Calu3 (cell line): ENCODE data around the gene ENG. TPM values are rescaled to one million over a fixed set of nuclear protein-coding genes. Genes with fewer than 3 reads are reported as not detected.

ENCODE experiments used
- BruUV-seq: library from RNA; stranded (reverse); fragments of 400-500 nt; replicated peaks from 2 replicates; lab custom pipeline; 2021; lab: Mats Ljungman, UMichigan
- CTCF ChIA-PET: fragments of 300-600 bp; sonication (Branson Sonifier 250); formaldehyde crosslinking; loops from one replicate; lab custom pipeline; 2022; ENCODE audit warnings: antibody characterized with exemption; lab: Charles Lee
- DNase-seq: peaks from one replicate; pipeline ENCODE4 v3.0.0; 2022
- H3K27ac Mint-ChIP-seq: one replicate; pipeline ENCODE4 v1.8.0; 2022; ENCODE audit warnings: mixed read lengths; ENCODE audit not compliant: unreplicated experiment
- H3K27me3 Mint-ChIP-seq: one replicate; pipeline ENCODE4 v1.8.0; 2022; ENCODE audit warnings: mixed read lengths; ENCODE audit not compliant: unreplicated experiment
- H3K36me3 Mint-ChIP-seq: one replicate; pipeline ENCODE4 v1.8.0; 2022; ENCODE audit warnings: mild to moderate bottlenecking, moderate library complexity, mixed read lengths; ENCODE audit not compliant: insufficient read depth, unreplicated experiment
- H3K4me1 Mint-ChIP-seq: one replicate; pipeline ENCODE4 v1.8.0; 2022; ENCODE audit warnings: mild to moderate bottlenecking, low read depth, mixed read lengths; ENCODE audit not compliant: unreplicated experiment
- H3K4me3 Mint-ChIP-seq: one replicate; pipeline ENCODE4 v1.8.0; 2022; ENCODE audit warnings: mild to moderate bottlenecking, low read depth, moderate library complexity, mixed read lengths; ENCODE audit not compliant: unreplicated experiment
- H3K9me3 Mint-ChIP-seq: one replicate; pipeline ENCODE4 v1.8.0; 2022; ENCODE audit warnings: low read depth, mixed read lengths; ENCODE audit not compliant: unreplicated experiment
- intact Hi-C: fragments of 100-400 bp; cut with micrococcal nuclease; formaldehyde crosslinking; loops from one replicate; pipeline ENCODE4 v1.10.0; 2022; ENCODE audit not compliant: unreplicated experiment
- total RNA-seq: library from RNA; stranded (reverse); gene quantifications from 2 replicates; pipeline ENCODE4 v1.2.3, GENCODE V29; 2022
- TF ChIP-seq, protein P1 (sequence below): fragments of 200-600 bp; IDR thresholded peaks from one replicate; pipeline ENCODE4 v1.8.0; 2022; ENCODE audit warnings: antibody characterized with exemption; ENCODE audit not compliant: unreplicated experiment

Gene ENG
- total RNA-seq, 1 experiment from 2014 or later = not detected

DNA sequence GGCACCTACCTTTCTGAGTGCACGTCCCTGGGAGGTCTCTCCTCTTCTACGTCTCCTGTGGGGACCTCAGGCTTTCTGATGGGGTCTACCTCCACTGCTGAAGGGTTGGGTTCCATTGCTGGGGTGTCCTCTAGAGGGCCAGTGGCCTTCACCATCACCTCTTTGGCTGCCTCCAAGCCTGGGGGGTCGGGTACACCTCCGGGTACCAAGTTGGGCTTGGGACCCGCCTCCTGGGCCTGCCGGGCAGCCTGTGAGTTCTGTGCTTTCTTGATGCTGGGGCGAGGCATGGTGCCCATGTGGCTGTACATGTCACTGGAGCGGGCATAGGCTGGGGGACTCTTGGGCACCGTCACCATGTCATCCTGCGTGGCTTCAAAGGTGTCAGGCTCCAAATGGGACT is 80.5 kb downstream of the ENG start:
- no peaks in the 10 kb centered on the region for H3K9me3 Mint-ChIP-seq
- H3K27me3 Mint-ChIP-seq = peaks cover 35% of the 10 kb centered on the region
- no TSS peak for BruUV-seq
- TF ChIP-seq, protein P1, sequence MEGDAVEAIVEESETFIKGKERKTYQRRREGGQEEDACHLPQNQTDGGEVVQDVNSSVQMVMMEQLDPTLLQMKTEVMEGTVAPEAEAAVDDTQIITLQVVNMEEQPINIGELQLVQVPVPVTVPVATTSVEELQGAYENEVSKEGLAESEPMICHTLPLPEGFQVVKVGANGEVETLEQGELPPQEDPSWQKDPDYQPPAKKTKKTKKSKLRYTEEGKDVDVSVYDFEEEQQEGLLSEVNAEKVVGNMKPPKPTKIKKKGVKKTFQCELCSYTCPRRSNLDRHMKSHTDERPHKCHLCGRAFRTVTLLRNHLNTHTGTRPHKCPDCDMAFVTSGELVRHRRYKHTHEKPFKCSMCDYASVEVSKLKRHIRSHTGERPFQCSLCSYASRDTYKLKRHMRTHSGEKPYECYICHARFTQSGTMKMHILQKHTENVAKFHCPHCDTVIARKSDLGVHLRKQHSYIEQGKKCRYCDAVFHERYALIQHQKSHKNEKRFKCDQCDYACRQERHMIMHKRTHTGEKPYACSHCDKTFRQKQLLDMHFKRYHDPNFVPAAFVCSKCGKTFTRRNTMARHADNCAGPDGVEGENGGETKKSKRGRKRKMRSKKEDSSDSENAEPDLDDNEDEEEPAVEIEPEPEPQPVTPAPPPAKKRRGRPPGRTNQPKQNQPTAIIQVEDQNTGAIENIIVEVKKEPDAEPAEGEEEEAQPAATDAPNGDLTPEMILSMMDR = no peak
- peaks cover 7% of the 10 kb centered on the region for H3K36me3 Mint-ChIP-seq
- DNase-seq = no peak
- no peak overlapping the region for H3K4me3 Mint-ChIP-seq
- intact Hi-C loops = no loop called here
- H3K4me1 Mint-ChIP-seq = no peaks in the 10 kb centered on the region
- H3K27ac Mint-ChIP-seq = no peak overlapping the region
- CTCF ChIA-PET = no interaction called here

DNA sequence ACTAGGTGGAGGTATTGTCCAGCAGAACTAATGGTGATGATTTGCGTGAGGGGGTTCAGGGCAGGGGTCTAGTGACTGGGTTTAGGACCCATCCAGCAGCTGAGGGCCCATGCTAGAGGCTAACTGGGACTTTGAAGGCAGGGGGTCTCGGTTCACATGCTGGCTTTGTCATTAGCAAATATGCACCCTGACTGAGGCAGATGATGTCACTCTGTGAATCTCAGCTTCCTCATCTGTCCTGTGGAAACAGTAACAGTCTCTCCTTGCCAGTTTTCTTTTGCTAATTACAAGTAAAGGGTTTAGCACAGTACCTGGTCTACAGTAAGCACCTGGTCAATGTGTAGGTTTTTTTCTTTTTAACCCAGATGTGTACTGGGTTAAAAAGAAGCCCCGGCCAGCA is 81.2 kb downstream of the ENG start:
- H3K27ac Mint-ChIP-seq = no peak overlapping the region
- H3K4me1 Mint-ChIP-seq = no peaks in the 10 kb centered on the region
- H3K36me3 Mint-ChIP-seq = peaks cover 7% of the 10 kb centered on the region
- CTCF ChIA-PET = no interaction called here
- H3K27me3 Mint-ChIP-seq = peaks cover 42% of the 10 kb centered on the region
- DNase-seq = no peak
- H3K9me3 Mint-ChIP-seq = no peaks in the 10 kb centered on the region
- BruUV-seq = no TSS peak
- no peak overlapping the region for H3K4me3 Mint-ChIP-seq
- intact Hi-C loops = no loop called here
- TF ChIP-seq, protein P1 = no peak

DNA sequence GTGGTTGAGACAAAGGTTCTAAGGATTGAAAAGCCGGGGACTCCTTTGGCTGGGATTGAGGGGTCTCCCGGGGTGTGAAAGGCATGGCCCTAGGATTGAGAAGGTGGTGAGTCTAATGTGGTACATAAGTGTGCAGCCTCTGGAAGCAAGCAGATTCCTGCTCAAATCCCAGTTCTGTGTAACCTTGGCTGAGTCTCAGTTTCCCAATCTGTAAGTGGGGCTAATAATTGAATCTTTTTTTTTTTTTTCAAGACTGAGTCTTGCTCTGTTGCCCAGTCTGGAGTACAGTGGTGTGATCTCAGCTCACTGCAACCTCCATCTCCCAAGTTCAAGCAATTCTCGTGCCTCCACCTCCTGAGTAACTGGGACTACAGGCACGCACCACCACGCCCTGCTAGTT is 81.9 kb downstream of the ENG start:
- no peak overlapping the region for H3K27ac Mint-ChIP-seq
- TF ChIP-seq, protein P1 = no peak
- CTCF ChIA-PET = no interaction called here
- no peaks in the 10 kb centered on the region for H3K4me1 Mint-ChIP-seq
- intact Hi-C loops = no loop called here
- no peak for DNase-seq
- no peak overlapping the region for H3K4me3 Mint-ChIP-seq
- peaks cover 37% of the 10 kb centered on the region for H3K27me3 Mint-ChIP-seq
- no peaks in the 10 kb centered on the region for H3K9me3 Mint-ChIP-seq
- BruUV-seq = no TSS peak
- H3K36me3 Mint-ChIP-seq = peaks cover 7% of the 10 kb centered on the region

DNA sequence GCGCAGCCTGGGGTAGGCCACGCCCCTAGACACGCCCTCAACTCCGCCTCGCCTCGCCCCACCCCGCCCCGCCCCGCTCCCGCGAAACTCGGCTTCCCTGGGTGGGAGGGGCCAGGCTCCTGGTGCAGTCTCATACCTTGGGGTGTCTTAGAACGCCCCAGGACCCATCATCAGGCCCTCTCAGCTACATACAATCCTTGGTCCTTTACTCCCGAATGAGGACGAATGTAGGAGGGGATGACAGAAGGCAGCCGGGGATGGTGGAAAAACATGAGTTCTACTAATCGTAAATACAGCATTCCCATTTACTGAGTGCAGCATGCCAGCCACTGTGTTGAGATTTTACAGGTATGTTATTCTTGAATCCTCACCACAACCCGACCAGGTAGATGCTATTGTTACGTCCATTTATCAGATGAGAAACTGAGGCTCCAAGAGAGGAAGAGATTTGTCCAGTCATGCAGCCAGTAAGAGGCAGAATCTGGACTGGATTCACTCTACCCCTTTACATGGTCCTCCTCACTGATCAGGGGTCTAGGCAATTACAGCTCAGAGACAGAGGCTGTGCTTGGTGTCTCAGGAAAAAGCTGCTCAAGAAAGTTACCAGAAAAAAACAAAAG is 82.8 kb downstream of the ENG start:
- H3K27me3 Mint-ChIP-seq = peaks cover 40% of the 10 kb centered on the region
- no peaks in the 10 kb centered on the region for H3K4me1 Mint-ChIP-seq
- TF ChIP-seq, protein P1 = no peak
- CTCF ChIA-PET = interaction anchor here (0.6 to 1.1 kb wide), 6 partner anchors 13 to 263 kb away, joined by 3 to 10 read pairs (median 4); partner anchors contain the start of gene TOR2A
- H3K9me3 Mint-ChIP-seq = no peaks in the 10 kb centered on the region
- H3K36me3 Mint-ChIP-seq = peaks cover 13% of the 10 kb centered on the region
- no TSS peak for BruUV-seq
- peak overlapping the region; percentile 82 for H3K4me3 Mint-ChIP-seq
- H3K27ac Mint-ChIP-seq = no peak overlapping the region
- intact Hi-C loops = no loop called here
- DNase-seq = no peak
